Activated CD8-positive, alpha-beta memory T cell treated with anti-CD3 and anti-CD28 coated beads for 48 hours (primary cell): ENCODE data around the gene RABL3.
"Not testable (repeated sequence)": the region's sequence is repeated elsewhere in the genome, so short reads cannot be mapped to it uniquely, and the experiment has no call there.

Experiments used
- DNase-seq, 3 experiments: peaks; one replicate each; pipeline ENCODE4 v3.0.0-alpha.2; 2020; ENCODE audit warnings: low read depth in 2 of 3, low spot score in 2 of 3

RABL3 gene

DNA sequence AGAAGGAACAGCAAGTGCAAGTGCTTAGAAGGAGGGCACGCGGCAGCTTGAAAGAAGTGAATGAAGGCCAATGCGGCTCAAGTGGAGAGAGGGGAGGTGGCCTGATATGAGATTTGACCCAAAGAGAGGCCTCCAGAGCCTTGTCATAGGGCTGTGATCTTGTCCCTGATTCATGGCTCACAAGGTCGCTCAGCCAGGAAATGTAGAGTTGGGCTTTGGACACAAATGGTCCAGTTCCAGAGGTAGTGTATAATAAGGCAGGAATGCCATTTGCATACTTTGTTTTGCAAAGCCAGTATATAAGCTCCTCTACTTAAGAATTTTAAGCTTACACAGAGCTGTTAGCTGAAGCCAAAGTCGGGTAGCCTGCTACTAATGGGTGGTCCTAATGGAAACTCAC, 94.0 kb downstream of the RABL3 start:
- no peak for DNase-seq

DNA sequence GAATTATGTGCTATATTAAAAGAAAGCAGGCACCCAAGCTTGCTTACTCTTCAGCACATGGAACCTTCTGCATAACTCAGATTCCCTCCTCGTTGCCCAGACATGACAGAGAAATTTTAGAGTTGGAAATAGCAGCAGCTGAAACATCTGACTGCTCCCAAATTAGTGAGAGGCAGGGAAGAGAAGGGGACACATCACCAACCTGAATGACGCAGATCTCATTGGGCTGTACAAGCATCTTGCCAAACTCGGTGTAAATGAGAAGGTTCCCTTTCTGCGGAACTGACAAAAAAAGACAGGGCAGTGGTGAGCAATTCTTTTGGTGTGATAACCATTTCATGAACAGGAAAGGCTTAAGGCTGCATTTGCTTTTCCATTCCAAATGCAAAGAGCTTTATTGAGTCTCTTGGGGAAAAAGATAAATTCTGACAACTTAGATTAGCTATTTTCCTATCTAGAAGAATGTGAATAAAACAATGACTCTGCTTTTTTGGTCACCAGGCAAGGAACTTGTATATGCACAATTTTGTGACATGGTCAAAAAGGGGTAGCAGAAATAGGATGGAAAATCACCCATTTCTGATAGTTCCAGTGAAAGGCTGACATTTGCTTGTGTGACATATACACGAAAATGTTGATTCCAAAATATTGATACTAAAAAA, 95.4 kb downstream of the RABL3 start:
- no peak for DNase-seq

DNA sequence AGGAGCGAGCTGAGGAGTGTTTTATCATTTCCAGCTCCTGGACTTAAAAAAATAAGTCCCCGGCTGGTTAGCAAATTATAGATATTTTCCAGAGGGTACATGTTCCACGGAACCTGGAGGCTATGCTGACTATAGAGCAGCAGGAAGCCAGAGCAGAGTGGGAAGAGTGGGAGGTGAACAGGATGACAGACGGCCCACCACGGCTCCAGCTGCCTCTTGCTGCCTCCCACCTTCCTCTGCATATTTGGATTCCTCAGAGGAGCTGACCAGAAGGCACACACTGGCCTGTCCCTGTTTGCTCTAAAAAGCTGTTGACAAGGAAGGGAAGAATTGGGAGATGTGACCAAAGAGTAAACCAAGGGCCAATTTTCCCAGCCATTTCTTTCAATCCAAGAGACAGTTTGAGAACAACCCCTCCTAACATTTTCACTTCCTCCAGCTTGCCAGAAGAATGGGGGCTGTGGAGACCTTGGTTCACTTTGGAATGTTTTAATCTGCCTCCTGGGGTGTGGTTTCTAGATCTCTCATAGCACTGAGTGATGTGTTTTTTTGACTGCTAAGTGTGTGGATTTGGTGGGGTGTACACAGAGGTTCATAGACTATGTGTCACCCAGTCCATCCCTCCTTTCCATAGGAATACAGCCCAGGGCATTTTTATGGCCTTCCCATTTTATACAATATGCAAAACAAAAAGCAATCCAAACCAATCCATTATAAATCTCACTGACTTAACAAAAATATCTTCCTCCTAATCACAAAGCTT, 97.1 kb downstream of the RABL3 start:
- DNase-seq: no peak

DNA sequence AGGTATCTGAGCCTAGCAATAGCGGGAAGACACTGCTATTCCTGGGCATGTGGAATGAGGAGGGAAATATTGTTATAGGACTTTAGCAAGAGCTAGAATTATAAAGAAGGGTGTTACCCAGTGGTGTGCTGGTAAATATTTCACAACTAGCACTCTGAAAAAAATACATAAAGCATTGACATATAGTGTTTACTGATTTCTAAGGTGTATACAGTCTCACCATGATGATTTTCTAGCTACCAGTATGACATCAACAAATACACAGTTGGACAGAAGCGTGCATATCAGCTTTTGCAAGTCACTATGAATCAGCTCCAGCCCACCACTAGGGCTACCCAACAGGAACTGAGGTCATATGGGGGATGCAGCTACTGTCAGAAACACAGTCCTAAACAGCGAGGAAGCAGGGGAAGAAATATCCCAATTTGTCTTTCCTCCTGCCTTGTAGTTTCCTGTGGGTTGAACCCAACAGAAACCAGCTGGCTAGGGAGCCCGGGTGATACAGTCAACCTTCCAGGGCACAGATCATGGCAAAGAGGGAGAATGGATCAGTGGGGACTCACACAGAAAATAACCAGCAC, 99.9 kb downstream of the RABL3 start:
- peak in 1 of 3 experiments; percentile 2 for DNase-seq

DNA sequence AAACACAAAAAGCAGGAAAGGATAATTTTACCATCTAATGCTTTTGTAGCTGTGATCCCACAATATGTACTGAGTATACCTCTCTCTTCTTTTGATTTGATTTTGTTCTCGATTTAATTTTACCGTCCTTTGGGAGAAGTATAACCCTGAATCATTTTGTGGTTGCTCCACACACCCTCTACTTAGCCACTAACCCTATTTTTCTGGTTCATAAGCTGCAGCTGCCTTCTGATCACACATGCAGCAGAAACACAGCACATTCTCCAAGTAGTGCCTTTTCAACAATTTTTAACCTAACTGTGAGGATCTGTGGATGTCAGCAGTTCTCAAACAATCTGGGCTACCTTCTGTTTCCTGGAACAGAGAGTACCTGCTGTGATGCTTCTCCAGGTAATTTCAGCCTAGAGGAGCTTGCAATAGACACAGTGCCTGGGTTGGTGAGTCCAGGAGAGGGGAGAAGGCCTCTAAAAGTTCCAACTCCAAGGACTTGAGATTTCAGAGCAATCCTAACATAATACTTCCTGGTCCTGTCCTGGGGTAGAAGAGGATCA, 100.5 kb downstream of the RABL3 start:
- no peak for DNase-seq

DNA sequence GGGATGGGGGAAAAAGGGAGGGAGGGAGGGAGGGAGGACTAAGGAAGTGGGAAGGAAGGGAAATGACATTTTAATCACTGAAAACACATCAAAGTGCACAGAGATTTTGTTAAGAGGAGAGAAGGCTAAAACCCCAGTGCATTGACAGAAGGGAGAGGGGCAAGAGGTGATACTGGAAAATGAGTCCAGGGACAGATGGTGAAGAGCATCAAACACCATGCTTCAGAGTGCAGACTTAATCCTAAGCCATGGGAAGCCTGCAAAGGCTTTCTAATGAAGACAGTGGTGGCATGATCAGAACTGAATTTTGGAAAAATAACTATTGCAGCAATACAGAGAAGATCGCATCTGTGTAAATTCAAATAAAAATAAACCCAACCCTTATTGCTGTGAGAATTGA, 102.1 kb downstream of the RABL3 start:
- no peak for DNase-seq

DNA sequence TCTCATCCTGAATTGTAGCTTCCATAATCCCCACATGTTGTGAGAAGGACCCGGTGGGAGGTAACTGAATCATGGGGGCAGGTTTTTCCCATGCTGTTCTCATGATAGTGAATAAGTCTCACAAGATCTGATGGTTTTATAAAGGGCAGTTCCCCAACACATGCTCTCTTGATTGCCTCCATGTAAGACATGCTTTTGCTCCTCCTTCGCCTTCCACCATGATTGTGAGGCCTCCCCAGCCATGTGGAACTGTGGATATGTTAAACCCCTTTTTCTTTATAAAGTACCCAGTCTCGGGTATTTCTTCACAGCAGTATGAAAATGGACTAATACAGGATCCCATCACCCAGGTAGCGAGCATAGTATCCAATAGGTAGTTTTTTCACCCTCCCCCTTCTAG, 103.5 kb downstream of the RABL3 start:
- DNase-seq: not testable (repeated sequence)

DNA sequence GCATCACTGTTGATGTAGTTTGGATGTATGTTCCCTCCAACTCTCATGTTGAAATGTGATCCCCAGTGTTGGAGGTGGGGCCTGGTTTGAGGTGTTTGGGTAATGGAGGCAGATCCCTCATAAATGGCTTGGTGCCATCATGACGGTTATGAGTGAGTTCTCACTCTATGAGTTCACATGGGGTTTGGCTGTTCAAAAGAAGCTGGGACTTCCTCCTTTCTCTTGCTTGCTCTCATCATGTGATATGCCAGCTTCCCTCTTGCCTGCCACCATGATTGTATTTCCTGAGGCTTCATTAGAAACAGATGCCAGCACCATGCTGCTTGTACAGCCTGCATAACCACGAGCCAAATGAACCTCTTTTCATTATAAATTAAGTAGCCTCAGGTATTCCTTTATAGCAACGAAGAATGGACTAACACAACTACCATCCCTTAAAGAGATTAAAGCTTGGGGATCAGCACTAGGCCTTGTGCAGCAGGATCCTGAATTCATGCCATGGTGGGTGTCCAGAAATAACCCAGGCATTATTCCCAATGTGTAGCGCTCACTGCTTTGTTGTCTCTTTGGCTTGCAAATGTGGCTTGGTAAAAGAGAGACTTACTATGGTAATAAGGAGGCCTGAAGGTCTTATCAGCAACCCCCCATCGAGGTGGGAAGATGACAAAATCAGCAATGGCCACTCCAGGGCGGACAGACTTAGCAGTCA, 104.3 kb downstream of the RABL3 start:
- DNase-seq: no peak

DNA sequence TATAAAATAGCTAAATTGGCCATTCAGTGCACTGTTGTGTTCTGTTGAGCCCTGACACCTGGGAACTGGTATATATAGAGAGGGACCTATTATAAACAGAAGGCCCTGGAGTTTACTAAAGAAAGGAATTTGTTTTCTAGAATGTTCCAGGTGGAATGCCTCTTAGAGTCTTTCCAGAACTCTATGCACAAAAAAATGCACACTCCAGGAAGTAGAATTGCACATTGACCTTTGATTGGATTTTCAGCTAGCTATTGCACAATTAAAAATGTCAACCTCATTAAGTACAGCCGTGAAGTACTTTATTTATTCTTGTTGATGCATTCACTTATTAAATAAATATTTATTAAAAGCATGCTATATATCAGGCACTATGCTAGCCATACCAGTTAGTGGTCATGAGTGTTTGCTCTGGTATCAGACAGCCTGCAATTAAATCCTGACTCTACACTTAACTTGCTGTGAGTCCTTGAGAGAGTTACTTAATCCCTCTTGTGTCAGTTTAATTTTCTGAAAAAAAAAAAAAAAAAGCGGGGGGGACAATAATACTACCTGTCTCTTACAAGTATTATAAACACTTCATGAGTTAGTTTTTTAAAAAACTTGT, 105.4 kb downstream of the RABL3 start:
- DNase-seq: no peak
